22Rv1 (cell line): ENCODE results near the gene BUB3.

ENCODE experiments used
- CTCF ChIP-seq: fragments of 450-650 bp; IDR thresholded peaks from 2 replicates; pipeline ENCODE4 v1.5.1; 2017; ENCODE audit warnings: mild to moderate bottlenecking
- ZFX ChIP-seq: fragments of 450-650 bp; IDR thresholded peaks from 2 replicates; pipeline ENCODE4 v1.6.1; 2017; ENCODE audit warnings: antibody characterized with exemption, borderline replicate concordance

GRCh38 chr10:123204127-123204461 lies 49.9 kb downstream of the BUB3 start:
- TF ChIP-seq CTCF (no peak), ZFX (no peak)
